Fibroblast of peridontal ligament (primary cell): ENCODE data around the gene TTC21A.

Experiments
- DNase-seq: peaks from one replicate; pipeline ENCODE4 v3.0.0-alpha.2; 2010; ENCODE audit errors: extremely low read depth

Gene TTC21A

GRCh38 chr3:39114456-39114855, 7.0 kb downstream of the TTC21A start:
- no peak for DNase-seq

- no peak for DNase-seq
Observed at GRCh38 chr3:39115870-39116269, 8.4 kb downstream of the TTC21A start.

- DNase-seq, result no peak
Observed at GRCh38 chr3:39118079-39118478, 10.6 kb downstream of the TTC21A start.

GRCh38 chr3:39118931-39119660, 11.6 kb downstream of the TTC21A start:
- no peak for DNase-seq

GRCh38 chr3:39121621-39122020, 14.1 kb downstream of the TTC21A start:
- DNase-seq, result no peak

GRCh38 chr3:39122813-39123212, 15.3 kb downstream of the TTC21A start:
- DNase-seq, result no peak

GRCh38 chr3:39124876-39125840, 17.7 kb downstream of the TTC21A start:
- DNase-seq, result peak; percentile 52

GRCh38 chr3:39125841-39126500, 18.5 kb downstream of the TTC21A start:
- DNase-seq, result no peak

GRCh38 chr3:39126532-39127071, 19.1 kb downstream of the TTC21A start:
- peak; percentile 71 for DNase-seq

GRCh38 chr3:39127269-39127907, 19.9 kb downstream of the TTC21A start:
- DNase-seq, result no peak

GRCh38 chr3:39127908-39128304, 20.4 kb downstream of the TTC21A start:
- DNase-seq, result no peak

- no peak for DNase-seq
Observed at GRCh38 chr3:39128951-39129350, 21.5 kb downstream of the TTC21A start.

- DNase-seq, result no peak
Observed at GRCh38 chr3:39130026-39130425, 22.5 kb downstream of the TTC21A start.

- no peak for DNase-seq
Observed at GRCh38 chr3:39130693-39131265, 23.3 kb downstream of the TTC21A start.

GRCh38 chr3:39132096-39133092, 24.9 kb downstream of the TTC21A start:
- no peak for DNase-seq

GRCh38 chr3:39133093-39133490, 25.6 kb downstream of the TTC21A start:
- DNase-seq, result no peak

- DNase-seq, result no peak
Observed at GRCh38 chr3:39133822-39134221, 26.3 kb downstream of the TTC21A start.

- no peak for DNase-seq
Observed at GRCh38 chr3:39134305-39134704, 26.8 kb downstream of the TTC21A start.

- no peak for DNase-seq
Observed at GRCh38 chr3:39135170-39135805, 27.8 kb downstream of the TTC21A start.
